OCI-LY7 (cell line): Measurements from ENCODE around the gene ZNF441. TPM values are rescaled to one million over a fixed set of nuclear protein-coding genes. Genes with fewer than 3 reads are reported as not detected.

Experiments used
- BruUV-seq: library from RNA; stranded (reverse); fragments of 400-500 nt; replicated peaks from 2 replicates; lab custom pipeline; 2021; lab: Mats Ljungman, UMichigan
- CTCF ChIA-PET: fragments of 300-600 bp; sonication (Branson Sonifier 250); formaldehyde crosslinking; loops from one replicate; lab custom pipeline; 2022; ENCODE audit warnings: antibody characterized with exemption; ENCODE audit not compliant: unreplicated experiment; lab: Charles Lee
- POLR2A ChIA-PET: fragments of 300-600 bp; sonication (Branson Sonifier 250); formaldehyde crosslinking; loops from one replicate; lab custom pipeline; 2022; ENCODE audit warnings: antibody characterized with exemption; lab: Charles Lee
- DNase-seq: peaks from one replicate; pipeline ENCODE4 v3.0.0-alpha.2; 2015; ENCODE audit warnings: low spot score
- H2AFZ ChIP-seq: fragments of 200-600 bp; sonication (generic), shearing (Covaris generic); 2 replicates; pipeline ENCODE4 v1.6.1; 2014; ENCODE audit warnings: mild to moderate bottlenecking, antibody characterized with exemption, low read length, moderate library complexity
- H3K27ac ChIP-seq: fragments of 200-600 bp; sonication (generic); 2 replicates; pipeline ENCODE4 v1.5.1; 2014; ENCODE audit warnings: mixed run types, low read depth, mild to moderate bottlenecking, moderate library complexity, low read length, inconsistent platforms; ENCODE audit not compliant: poor library complexity, severe bottlenecking
- H3K36me3 ChIP-seq: fragments of 200-600 bp; sonication (generic); 2 replicates; pipeline ENCODE4 v1.6.1; 2014; ENCODE audit warnings: mild to moderate bottlenecking, antibody characterized with exemption, low read length, moderate library complexity, mixed read lengths; ENCODE audit not compliant: insufficient read depth
- H3K4me1 ChIP-seq: fragments of 200-600 bp; sonication (generic); 2 replicates; pipeline ENCODE4 v1.5.1; 2014; ENCODE audit warnings: mild to moderate bottlenecking, low read length; ENCODE audit not compliant: insufficient read depth, poor library complexity, severe bottlenecking
- H3K4me2 ChIP-seq: fragments of 200-600 bp; sonication (generic); 2 replicates; pipeline ENCODE4 v1.6.1; 2014; ENCODE audit warnings: mild to moderate bottlenecking, low read length
- H3K4me3 ChIP-seq: fragments of 200-600 bp; sonication (generic); 2 replicates; pipeline ENCODE4 v1.5.1; 2014; ENCODE audit warnings: mild to moderate bottlenecking, low read depth, low read length; ENCODE audit not compliant: poor library complexity, severe bottlenecking
- H3K79me2 ChIP-seq: fragments of 200-600 bp; sonication (generic); 2 replicates; pipeline ENCODE4 v1.6.1; 2016; ENCODE audit warnings: low read depth, mild to moderate bottlenecking, low read length, moderate library complexity, mixed read lengths; ENCODE audit not compliant: insufficient read depth
- H3K9me2 ChIP-seq: fragments of 200-600 bp; sonication (generic); 2 replicates; pipeline ENCODE4 v1.6.1; 2016; ENCODE audit warnings: mild to moderate bottlenecking, low read length, mixed read lengths; ENCODE audit not compliant: insufficient read depth
- H3K9me3 ChIP-seq: fragments of 200-600 bp; sonication (generic); 2 replicates; pipeline ENCODE4 v1.6.1; 2014; ENCODE audit warnings: mild to moderate bottlenecking, mixed run types, low read length, mixed read lengths
- H4K20me1 ChIP-seq: fragments of 200-600 bp; sonication (generic); 2 replicates; pipeline ENCODE4 v1.6.1; 2014; ENCODE audit warnings: mild to moderate bottlenecking, antibody characterized with exemption, low read length, moderate library complexity, mixed read lengths; ENCODE audit not compliant: insufficient read depth
- EZH2phosphoT487 ChIP-seq: fragments of 200-600 bp; sonication (generic); IDR thresholded peaks from 2 replicates; pipeline ENCODE4 v1.6.1; 2018; ENCODE audit warnings: low read depth, borderline replicate concordance, mild to moderate bottlenecking, mixed run types, antibody characterized with exemption, low read length, moderate library complexity, mixed read lengths
- intact Hi-C: fragments of 100-400 bp; cut with micrococcal nuclease; formaldehyde crosslinking; loops from one replicate; pipeline ENCODE4 v1.10.0; 2022; ENCODE audit not compliant: unreplicated experiment
- total RNA-seq, 2 experiments: library from RNA; depleted of rRNA in 1 of 2; stranded (reverse); fragments of >200 nt in 1 of 2; shearing (Covaris generic) in 1 of 2; gene quantifications; 2 replicates each; pipeline ENCODE4 v1.2.3, GENCODE V29; 2014 to 2022
- TF ChIP-seq, protein P1 (sequence below): fragments of 200-600 bp; sonication (generic); conservative IDR thresholded peaks from 2 replicates; pipeline ENCODE4 v1.5.1; 2014; ENCODE audit warnings: mild to moderate bottlenecking, antibody characterized with exemption, low read length, moderate library complexity, mixed read lengths

Gene ZNF441
- total RNA-seq, 2 experiments from 2014 or later, result 8.4 to 14.5 TPM

DNA sequence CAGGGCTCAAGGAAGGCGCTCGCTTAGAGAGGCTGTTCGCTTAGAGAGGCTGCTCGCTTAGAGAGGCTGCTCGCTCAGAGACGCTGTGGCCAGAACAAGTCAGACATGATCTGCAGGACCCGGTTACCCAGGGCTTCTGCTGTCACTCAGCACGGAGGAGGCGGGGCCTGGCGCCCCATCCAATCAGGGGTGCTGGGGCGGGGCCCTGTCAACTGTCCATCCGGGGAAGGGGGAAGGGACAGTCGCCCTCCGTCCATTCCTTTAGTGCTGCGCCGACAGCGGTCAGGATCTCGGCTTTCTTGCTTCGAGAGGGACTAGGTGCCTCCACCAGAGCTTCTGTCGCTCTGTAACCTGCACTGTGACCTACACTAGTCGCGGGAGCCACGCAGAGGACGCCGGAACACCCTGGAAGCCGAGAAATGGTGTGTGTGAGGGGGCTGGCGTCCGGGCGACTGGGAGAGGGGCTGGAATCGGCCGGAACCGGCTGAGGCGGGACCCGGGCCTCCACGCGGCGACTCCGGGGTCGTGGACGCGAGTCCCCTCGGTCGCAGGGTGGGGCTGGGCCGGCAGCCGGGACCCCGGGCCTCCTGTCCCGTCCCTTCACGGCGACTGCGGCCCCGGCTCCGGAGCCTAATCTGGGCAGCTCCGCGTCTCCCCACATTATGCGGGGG lies 47.4 kb downstream of the ZNF441 start, which contains the start of gene ZNF440:
ZNF440 (plus strand) TSS at position 245 of the 671 bp plus-strand sequence; CDS start at position 420, 175 bp downstream.
- Histone ChIP-seq H3K79me2 (no peaks in the 10 kb centered on the region), H3K27ac (no peak within 1 kb of the TSS), H4K20me1 (no peaks in the 10 kb centered on the region), H3K4me3 (peak within 1 kb of the TSS; percentile 77), H3K4me2 (peak within 1 kb of the TSS; percentile 76), H3K36me3 (no peaks in the 10 kb centered on the region), H3K9me2 (no peaks in the 10 kb centered on the region), H3K9me3 (no peaks in the 10 kb centered on the region), H2AFZ (peak within 1 kb of the TSS; percentile 93), H3K4me1 (peaks cover 11% of the 10 kb centered on the region)
- TSS peak; percentile 56 for BruUV-seq
- peak; percentile 92 for DNase-seq
- CTCF ChIA-PET, result interaction anchor here (0.5 to 1.0 kb wide), 3 partner anchors 17 to 252 kb away, joined by 3 to 5 read pairs (median 3); no protein-coding TSS in a partner anchor
- intact Hi-C loops, result loop anchor here (1.0 kb wide), 1 partner anchor 16 kb away; the partner anchor contains the start of gene ZNF491
- POLR2A ChIA-PET, result interaction anchor here (1.0 kb wide), 1 partner anchor 28 kb away, joined by 3 read pairs; no protein-coding TSS in a partner anchor
- no peak for TF ChIP-seq EZH2phosphoT487
- TF ChIP-seq, protein P1, sequence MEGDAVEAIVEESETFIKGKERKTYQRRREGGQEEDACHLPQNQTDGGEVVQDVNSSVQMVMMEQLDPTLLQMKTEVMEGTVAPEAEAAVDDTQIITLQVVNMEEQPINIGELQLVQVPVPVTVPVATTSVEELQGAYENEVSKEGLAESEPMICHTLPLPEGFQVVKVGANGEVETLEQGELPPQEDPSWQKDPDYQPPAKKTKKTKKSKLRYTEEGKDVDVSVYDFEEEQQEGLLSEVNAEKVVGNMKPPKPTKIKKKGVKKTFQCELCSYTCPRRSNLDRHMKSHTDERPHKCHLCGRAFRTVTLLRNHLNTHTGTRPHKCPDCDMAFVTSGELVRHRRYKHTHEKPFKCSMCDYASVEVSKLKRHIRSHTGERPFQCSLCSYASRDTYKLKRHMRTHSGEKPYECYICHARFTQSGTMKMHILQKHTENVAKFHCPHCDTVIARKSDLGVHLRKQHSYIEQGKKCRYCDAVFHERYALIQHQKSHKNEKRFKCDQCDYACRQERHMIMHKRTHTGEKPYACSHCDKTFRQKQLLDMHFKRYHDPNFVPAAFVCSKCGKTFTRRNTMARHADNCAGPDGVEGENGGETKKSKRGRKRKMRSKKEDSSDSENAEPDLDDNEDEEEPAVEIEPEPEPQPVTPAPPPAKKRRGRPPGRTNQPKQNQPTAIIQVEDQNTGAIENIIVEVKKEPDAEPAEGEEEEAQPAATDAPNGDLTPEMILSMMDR, result no peak

DNA sequence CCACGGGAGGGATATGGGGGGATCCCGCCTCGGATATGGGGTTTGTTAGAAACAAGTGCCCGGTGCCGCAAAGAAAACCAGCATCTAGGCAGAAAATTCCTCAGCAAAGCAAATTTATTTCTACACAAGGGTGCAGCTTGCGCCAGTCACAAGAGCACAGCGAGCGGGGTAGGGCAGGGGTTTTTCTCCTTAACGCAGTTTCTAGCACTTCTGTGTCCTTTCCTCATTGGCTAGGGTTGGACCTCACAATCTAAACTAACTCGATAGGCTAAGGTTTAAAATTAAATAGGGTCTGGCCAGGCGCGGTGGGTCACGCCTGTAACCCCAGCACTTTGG lies 47.9 kb downstream of the ZNF441 start:
- H3K79me2 ChIP-seq, result no peaks in the 10 kb centered on the region
- no TSS peak for BruUV-seq
- H4K20me1 ChIP-seq, result no peaks in the 10 kb centered on the region
- no peak for TF ChIP-seq EZH2phosphoT487
- TF ChIP-seq, protein P1, result no peak
- DNase-seq, result no peak
- peak overlapping the region; percentile 76 for H3K4me2 ChIP-seq
- peak overlapping the region; percentile 77 for H3K4me3 ChIP-seq
- ChIA-PET POLR2A (no interaction called here), CTCF (interaction anchor here (0.5 kb wide), 1 partner anchor 252 kb away, joined by 5 read pairs; no protein-coding TSS in a partner anchor)
- no peaks in the 10 kb centered on the region for H3K9me2 ChIP-seq
- H3K9me3 ChIP-seq, result no peaks in the 10 kb centered on the region
- no peak overlapping the region for H3K27ac ChIP-seq
- intact Hi-C loops, result loop anchor here (1.0 kb wide), 1 partner anchor 16 kb away; the partner anchor contains the start of gene ZNF491
- peak overlapping the region; percentile 93; the same call in 1 of the 2 replicates for H2AFZ ChIP-seq
- H3K36me3 ChIP-seq, result no peaks in the 10 kb centered on the region
- H3K4me1 ChIP-seq, result peaks cover 11% of the 10 kb centered on the region
